Measurements from ENCODE around the gene SUFU. TPM values are rescaled to one million over a fixed set of nuclear protein-coding genes. Genes with fewer than 3 reads are reported as not detected.

The SUFU gene
- total RNA-seq, 1 donor from 2014 or later, result 9.9 TPM

DNA sequence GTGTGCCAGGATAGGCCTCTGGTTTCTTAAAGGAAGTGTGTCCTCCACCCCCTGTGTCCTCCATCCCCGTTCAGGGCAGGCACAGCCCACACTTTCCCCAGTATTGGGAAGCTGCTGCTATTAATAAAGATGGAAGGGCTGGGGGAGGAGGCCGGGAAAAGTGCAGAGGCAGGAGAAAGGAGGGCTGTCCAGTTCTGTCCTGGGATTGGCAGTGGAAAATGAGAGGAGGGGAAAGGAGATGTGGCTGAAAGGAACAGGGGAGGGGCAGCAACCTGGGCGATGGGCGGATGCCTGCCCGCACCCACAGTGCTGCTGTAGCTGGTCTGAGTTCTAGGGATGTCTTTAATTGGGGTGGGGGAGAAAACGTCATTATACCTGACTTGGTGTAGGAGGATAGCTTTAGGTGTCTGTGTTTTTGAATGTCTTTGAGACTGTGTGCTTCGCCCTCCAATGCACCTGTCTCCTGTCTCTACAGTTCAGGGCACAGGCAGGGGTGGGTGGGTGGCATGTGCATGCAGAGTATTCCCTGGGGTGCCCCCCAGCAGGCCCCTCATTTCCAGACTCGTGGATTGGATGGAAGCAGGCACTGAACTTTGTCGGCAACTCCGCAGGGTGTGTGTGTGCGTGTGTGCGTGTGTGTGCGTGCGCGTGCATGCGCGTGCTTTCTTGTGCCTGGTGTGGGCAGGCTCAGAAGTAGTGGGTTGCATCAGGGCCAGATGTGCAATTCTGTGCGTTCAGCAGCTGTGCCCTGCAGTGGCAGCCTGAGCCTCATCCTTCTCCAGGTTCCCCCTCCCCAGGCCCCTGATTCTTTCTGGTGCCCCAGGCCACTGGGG lies 143.1 kb downstream of the SUFU start:
- H3K9me3 Mint-ChIP-seq, result no peaks in the 10 kb centered on the region
- H3K4me3 Mint-ChIP-seq, result peak overlapping the region; percentile 96
- H3K4me1 Mint-ChIP-seq, result peaks cover 51% of the 10 kb centered on the region
- intact Hi-C loops (cut with micrococcal nuclease), result loop anchor here (1.0 to 10.0 kb wide), 9 partner anchors 14 to 830 kb away; partner anchors contain the start of genes ACTR1A, ARL3, C10orf95 and CUEDC2
- H3K27ac Mint-ChIP-seq, result peak overlapping the region; percentile 99
- DNase-seq, result peak; percentile 83
- H3K27me3 Mint-ChIP-seq, result no peaks in the 10 kb centered on the region
- H3K36me3 Mint-ChIP-seq (ENCODE audit: low read depth), result peaks cover 32% of the 10 kb centered on the region

DNA sequence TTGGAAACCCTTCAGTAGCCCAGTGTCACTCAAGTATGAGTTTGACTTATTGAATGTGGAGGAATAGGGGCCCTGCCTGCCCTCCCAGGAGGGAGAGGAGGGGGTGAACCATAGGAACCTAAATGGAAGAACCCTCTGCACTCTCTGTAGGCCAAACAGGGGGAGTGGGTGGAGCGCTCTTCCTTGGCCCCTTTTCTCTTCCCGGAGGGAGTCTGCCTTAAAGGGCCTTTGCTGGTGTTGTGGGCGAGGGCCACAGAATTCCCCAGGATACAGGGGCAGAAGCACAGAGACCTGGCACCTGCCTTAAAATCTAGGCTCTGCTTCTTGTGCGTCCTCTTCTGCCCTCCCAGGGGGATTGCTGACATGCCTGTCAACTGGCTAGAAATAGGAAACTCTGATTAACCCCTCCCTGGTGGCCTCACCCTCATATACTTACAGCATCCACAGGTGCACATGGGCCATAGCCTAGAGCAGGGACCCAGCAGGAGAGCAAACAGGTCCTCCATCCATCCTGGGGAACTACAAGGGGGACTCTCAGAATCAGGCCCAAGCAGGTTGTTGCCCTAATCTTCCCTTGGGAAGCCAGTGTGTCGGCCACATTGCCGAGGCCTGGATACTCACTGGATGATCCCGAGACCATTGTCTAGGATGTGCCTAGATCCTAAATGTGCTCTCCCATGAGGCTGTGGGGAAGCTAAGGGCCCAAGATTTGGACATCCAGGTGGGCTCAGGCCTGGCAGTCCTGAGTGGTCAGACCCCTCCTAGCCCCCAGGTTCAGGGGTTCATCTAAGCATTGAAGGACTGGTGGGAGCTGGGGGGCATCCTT lies 143.9 kb downstream of the SUFU start:
- Mint-ChIP-seq H3K27me3 (no peaks in the 10 kb centered on the region), H3K4me3 (peak overlapping the region; percentile 96), H3K36me3 (ENCODE audit: low read depth) (peaks cover 37% of the 10 kb centered on the region), H3K9me3 (no peaks in the 10 kb centered on the region), H3K4me1 (peaks cover 58% of the 10 kb centered on the region), H3K27ac (peak overlapping the region; percentile 99)
- peak; percentile 59 for DNase-seq
- intact Hi-C loops (cut with micrococcal nuclease), result loop anchor here (2.0 to 10.0 kb wide), 5 partner anchors 27 to 830 kb away; partner anchors contain the start of genes C10orf95, CUEDC2, NOLC1 and OGA

DNA sequence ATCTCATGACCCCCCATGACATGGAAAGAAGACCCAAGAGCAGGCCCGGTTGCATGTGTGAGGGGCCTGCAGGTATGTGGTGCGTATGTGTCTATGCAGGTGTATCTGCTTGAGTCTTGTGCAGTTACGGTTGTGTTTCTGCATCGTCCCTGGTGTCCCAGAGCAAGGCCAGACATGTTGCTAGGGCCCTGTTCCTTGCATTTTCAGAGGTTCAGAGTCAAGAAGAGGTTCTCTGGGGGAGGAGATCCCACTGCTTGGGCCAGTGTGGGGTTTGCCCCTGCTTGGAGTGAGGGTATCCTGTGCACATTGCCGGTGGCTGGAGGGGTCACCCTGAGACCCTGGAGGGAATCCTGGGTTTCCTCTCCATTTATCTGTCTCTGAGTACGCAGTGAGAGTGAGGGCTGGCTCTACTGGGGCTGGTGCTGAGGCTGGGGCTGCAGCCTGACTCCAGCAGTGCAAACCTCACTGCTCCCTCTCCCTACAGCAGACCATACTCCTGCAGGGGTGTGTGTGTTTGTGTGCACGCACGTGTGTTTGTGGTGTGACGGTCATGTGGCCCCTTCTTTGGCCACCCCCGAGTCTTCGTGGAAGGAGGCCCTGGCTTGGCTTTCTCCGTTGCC lies 144.6 kb downstream of the SUFU start:
- Mint-ChIP-seq H3K27me3 (no peaks in the 10 kb centered on the region), H3K9me3 (no peaks in the 10 kb centered on the region), H3K36me3 (ENCODE audit: low read depth) (peaks cover 42% of the 10 kb centered on the region), H3K4me1 (peaks cover 65% of the 10 kb centered on the region), H3K4me3 (peak overlapping the region; percentile 96), H3K27ac (peak overlapping the region; percentile 79)
- intact Hi-C loops (cut with micrococcal nuclease), result loop anchor here (5.0 to 10.0 kb wide), 4 partner anchors 196 to 831 kb away; partner anchors contain the start of genes C10orf95, CUEDC2, NOLC1 and OGA
- DNase-seq, result peak; percentile 67

DNA sequence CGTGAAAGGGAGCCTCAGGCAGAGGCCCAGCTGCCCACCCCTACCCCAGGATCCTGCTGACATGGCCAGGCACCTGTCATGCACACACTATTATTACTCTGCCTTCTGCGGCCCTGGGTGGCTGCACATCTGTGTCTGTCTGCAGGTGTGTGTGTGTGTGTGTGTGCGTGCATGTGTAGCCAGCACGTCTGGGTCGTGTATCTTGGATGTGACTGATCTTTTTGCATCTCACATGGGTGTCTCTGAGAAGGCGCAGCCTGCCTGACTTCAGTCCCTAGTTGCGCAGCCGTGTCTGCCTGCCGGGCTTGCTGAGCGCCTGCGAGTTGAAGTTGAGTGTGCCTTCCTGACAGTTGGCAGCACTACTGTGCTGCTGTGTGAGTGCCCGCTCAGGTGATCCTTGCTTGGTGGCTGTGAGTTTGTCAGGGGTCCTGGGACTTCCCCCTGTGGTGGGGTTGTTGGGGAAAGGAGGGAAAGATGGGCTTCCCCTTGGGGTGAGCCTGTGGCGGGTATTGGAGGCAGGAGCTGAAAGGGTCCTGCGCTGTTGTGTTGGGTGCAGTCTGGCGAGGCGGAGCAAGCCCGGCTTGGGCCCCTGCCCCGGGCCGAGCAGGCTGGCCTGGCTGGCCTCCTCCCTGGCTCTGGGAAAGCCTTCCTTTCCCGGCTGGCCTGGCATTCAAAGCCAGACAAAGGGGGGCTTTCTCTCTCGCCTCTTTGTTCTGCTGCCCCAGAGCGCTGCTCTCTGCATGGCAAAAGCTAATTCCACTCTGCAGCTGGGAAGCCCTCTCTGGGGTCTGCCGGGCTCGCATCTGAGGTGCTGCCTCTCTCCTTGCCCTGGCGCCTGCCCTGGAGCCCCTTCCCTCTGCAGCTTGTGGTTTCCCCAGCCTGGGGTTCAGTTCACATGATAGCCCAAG lies 145.4 kb downstream of the SUFU start:
- Mint-ChIP-seq H3K27ac (peak overlapping the region; percentile 79), H3K4me1 (peaks cover 72% of the 10 kb centered on the region), H3K36me3 (ENCODE audit: low read depth) (peaks cover 48% of the 10 kb centered on the region), H3K27me3 (no peaks in the 10 kb centered on the region), H3K9me3 (no peaks in the 10 kb centered on the region), H3K4me3 (peak overlapping the region; percentile 96)
- intact Hi-C loops (cut with micrococcal nuclease), result loop anchor here (5.0 to 10.0 kb wide), 4 partner anchors 197 to 832 kb away; partner anchors contain the start of genes C10orf95, CUEDC2, NOLC1 and OGA
- peak; percentile 79 for DNase-seq

DNA sequence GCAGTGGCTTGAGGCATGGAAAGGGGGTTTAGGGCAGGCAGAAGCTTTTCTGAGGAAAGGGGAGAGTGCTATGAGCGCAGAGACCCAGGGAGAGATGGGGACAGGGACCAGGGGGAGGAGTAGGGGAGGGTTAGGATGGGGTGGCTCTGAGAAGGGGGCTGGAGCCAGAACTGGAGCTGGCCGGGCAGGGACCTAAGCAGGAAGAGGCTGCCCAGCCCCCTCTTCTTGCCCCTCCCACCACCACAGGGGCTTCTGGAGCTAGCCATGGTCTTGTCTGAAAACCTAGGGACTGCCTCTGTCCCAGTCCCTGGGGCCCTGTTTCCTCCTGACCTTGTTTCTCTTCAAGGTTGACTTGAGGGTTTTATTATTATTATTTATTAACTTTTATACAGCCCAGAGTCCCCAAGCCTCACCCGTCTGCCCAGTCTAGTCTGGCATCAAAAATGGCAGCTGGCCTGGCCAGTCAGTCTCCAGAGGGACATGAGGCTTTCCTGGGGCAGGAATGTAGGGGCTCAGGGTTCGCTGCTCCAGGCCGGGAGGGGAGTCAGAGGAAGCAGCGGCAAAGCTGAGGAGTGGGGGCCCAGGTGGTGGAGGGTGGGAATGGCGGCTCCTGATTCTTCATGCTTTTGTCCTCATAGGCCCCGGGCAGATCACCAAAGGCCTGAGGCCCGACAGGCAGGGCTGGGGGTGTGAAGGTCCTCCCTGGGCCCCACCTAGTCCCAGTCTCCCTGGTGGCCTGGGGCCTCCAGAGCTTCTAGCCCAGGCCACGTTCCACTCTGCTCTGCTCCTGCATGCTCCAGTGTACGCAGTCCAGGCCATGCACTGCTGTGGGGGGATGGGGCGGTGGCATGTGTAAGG lies 146.3 kb downstream of the SUFU start:
- Mint-ChIP-seq H3K4me3 (peak overlapping the region; percentile 96), H3K27me3 (no peaks in the 10 kb centered on the region), H3K4me1 (peaks cover 77% of the 10 kb centered on the region), H3K36me3 (ENCODE audit: low read depth) (peaks cover 51% of the 10 kb centered on the region), H3K27ac (peak overlapping the region; percentile 70), H3K9me3 (no peaks in the 10 kb centered on the region)
- intact Hi-C loops (cut with micrococcal nuclease), result loop anchor here (5.0 to 10.0 kb wide), 4 partner anchors 198 to 833 kb away; partner anchors contain the start of genes C10orf95, CUEDC2, NOLC1 and OGA
- no peak for DNase-seq

DNA sequence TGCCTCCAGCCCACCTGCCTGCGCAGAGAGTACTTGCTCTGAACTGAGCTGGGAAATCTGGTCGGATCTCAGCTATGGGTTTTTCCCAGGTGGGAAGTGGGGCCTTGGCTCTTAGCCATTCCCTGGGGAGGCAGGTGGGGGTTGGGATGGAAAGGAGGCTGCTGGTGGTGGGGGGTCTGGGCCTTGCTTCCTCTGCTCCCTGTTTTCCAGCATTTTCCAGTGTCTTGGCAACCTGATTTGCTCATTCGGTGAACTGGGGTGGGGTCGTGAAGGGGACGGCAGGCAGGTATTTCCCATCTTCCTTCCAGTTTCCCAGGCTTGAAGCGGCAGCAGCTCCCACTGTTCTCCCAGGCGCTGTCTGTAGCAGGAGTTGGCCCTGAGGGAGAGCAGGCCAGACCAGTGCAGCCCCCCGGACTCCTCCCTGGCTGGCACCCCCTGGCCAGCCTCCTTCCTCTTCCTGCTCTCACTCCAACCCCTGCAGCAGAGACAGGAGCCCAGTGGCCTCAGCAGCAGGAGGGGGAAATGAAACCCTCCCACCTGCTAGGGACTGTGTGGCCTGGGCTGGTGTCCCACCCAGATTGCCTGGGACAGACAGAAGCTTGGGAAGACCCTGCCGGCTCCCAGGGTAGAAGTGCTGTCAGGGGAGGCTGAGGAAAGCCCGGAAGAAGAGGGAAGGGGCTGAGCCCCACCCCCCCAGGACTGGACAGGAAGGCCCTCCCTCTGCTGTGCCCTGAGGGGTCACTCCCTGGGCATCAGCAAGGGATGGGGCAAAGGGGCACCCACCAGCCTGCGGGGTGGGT lies 147.1 kb downstream of the SUFU start:
- Mint-ChIP-seq H3K9me3 (no peaks in the 10 kb centered on the region), H3K27me3 (no peaks in the 10 kb centered on the region), H3K4me1 (peaks cover 77% of the 10 kb centered on the region), H3K4me3 (peak overlapping the region; percentile 75), H3K36me3 (ENCODE audit: low read depth) (peaks cover 49% of the 10 kb centered on the region), H3K27ac (peak overlapping the region; percentile 89)
- intact Hi-C loops (cut with micrococcal nuclease), result no loop called here
- DNase-seq, result no peak

DNA sequence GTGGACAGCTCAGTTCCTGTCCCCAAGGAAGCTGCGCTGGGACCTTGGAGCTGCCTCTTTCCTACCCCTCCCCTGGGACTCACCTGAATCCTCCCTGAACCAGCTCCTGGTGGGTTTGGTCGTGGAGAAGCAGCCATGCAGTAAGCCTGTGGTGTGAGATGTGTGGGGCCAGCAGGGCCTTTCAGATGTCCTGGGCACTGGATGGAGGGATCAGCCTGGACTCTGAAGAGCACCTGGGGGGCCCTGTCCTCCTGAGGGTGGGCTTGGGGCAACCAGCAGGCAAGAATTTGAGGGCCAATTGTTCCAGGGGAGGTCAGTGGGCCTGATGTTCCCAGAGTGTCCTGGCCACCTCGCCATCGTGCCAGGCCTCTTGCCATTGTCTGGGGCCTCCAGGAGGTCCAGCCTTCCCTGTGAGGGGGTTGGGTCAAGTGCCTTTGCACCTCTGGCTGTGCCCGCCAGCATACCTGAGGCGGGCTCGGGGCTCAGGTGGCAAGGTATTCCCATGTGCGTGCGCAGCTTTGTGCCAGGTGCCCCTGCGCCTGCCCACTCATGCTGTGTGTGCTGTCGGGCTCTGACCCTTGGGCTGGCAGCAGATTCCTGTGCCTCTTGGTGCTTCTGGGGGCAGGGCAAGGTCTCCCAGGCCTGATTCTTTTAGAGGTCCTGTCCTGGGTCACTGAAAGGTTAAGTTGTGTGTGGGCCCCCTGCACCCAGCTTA lies 147.8 kb downstream of the SUFU start:
- H3K9me3 Mint-ChIP-seq, result no peaks in the 10 kb centered on the region
- DNase-seq, result no peak
- H3K4me1 Mint-ChIP-seq, result peaks cover 72% of the 10 kb centered on the region
- H3K27me3 Mint-ChIP-seq, result no peaks in the 10 kb centered on the region
- H3K27ac Mint-ChIP-seq, result peak overlapping the region; percentile 89
- H3K36me3 Mint-ChIP-seq (ENCODE audit: low read depth), result peaks cover 47% of the 10 kb centered on the region
- intact Hi-C loops (cut with micrococcal nuclease), result loop anchor here (1.0 kb wide), 1 partner anchor 10 kb away; no protein-coding TSS in a partner anchor
- H3K4me3 Mint-ChIP-seq, result peak overlapping the region; percentile 75

DNA sequence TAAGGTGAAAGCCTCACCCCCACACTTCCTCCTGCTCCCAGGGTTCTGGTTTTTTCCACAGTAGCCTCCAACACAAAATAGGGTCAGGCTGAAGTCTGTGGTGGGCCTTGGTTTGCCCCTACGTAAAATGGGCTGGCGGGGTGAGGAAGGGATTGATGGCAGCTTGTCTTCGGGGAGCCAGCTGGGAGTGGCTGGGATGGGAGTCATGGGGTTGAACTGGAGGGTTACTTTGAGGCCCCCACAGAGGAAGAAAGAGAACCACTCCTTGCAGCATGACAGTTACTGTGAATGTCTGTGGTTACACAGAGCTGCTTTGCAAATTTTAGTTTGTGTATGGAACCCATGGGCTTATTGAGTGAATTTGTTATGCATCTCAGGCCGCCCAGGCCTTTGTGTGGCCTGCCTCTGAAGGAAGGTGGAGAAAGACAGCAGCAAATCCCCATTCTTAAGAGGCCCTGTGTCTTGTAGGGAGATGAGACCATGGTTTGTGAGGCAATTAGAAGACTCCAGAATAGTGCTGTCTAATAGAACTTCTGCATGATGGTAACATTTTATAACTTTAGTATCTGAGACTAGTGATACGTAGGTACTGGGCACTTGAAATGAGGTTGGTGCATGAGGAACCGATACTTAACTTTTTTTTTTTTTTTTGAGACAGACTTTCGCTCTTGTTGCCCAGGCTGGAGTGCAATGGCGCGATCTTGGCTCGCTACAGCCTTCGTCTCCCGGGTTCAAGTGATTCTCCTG lies 148.6 kb downstream of the SUFU start:
- Mint-ChIP-seq H3K4me3 (peak overlapping the region; percentile 75), H3K9me3 (no peaks in the 10 kb centered on the region), H3K4me1 (peaks cover 67% of the 10 kb centered on the region), H3K27me3 (no peaks in the 10 kb centered on the region), H3K27ac (peak overlapping the region; percentile 89), H3K36me3 (ENCODE audit: low read depth) (peaks cover 49% of the 10 kb centered on the region)
- intact Hi-C loops (cut with micrococcal nuclease), result loop anchor here (1.0 kb wide), 1 partner anchor 9 kb away; no protein-coding TSS in a partner anchor
- peak; percentile 71 for DNase-seq

DNA sequence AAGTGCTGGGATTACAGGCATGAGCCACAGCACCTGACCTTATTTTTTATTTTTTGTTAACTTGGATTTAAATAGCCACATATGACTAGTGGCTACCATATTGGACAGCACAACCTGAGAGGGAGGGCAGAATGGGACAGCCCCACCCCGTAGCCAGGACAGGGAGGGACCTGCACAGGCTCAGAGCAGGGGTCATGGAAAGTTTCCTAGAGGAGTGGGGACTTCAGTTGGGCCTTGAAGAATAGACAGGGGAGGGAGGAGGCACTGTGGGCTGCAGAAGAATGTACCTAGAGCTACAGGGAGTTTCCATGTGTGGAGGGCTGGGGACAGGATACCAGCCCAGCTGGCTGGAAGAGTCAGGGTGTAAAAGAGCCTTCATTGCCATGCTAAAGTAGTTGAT lies 149.3 kb downstream of the SUFU start:
- peak overlapping the region; percentile 75 for H3K4me3 Mint-ChIP-seq
- H3K27me3 Mint-ChIP-seq, result no peaks in the 10 kb centered on the region
- intact Hi-C loops (cut with micrococcal nuclease), result no loop called here
- peaks cover 65% of the 10 kb centered on the region for H3K4me1 Mint-ChIP-seq
- H3K9me3 Mint-ChIP-seq, result no peaks in the 10 kb centered on the region
- peaks cover 51% of the 10 kb centered on the region for H3K36me3 Mint-ChIP-seq (ENCODE audit: low read depth)
- no peak for DNase-seq
- peak overlapping the region; percentile 89 for H3K27ac Mint-ChIP-seq

DNA sequence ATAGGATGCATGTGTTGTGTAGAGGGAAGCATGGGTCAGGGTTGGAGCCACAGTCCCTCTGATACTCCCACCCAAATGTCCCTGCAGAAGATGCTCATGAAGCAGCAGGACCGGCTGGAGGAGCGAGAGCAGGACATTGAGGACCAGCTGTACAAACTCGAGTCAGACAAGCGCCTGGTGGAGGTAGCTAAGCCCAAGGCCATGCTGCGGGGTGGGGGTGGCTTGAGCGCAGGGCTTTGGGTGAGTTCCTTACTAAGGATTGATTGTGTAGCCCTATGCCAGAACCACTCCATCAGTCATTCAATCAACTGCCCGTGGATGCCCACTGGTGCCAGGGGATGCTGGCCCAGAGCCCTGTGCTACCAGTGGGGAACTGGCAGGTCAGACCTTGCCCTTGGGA lies 150.8 kb downstream of the SUFU start:
- intact Hi-C loops (cut with micrococcal nuclease), result no loop called here
- H3K27ac Mint-ChIP-seq, result peak overlapping the region; percentile 42
- no peak for DNase-seq
- no peaks in the 10 kb centered on the region for H3K9me3 Mint-ChIP-seq
- H3K4me1 Mint-ChIP-seq, result peaks cover 60% of the 10 kb centered on the region
- H3K36me3 Mint-ChIP-seq (ENCODE audit: low read depth), result peaks cover 53% of the 10 kb centered on the region
- no peak overlapping the region for H3K4me3 Mint-ChIP-seq
- H3K27me3 Mint-ChIP-seq, result no peaks in the 10 kb centered on the region
